KOPT-K1 (cell line): ENCODE data around the gene SPAG6.
"Not testable (repeated sequence)": the region's sequence is repeated elsewhere in the genome, so short reads cannot be mapped to it uniquely, and the experiment has no call there.

ENCODE experiments used
- H3K27ac ChIP-seq: fragments of 200-600 bp; sonication (generic); 2 replicates; pipeline ENCODE4 v1.5.1; 2016; ENCODE audit warnings: antibody characterized with exemption, mild to moderate bottlenecking, low read depth, low read length; ENCODE audit not compliant: poor library complexity, severe bottlenecking
- H3K36me3 ChIP-seq: fragments of 200-600 bp; sonication (generic); 2 replicates; pipeline ENCODE4 v1.5.1; 2017; ENCODE audit warnings: antibody characterized with exemption, mild to moderate bottlenecking, low read length, moderate library complexity; ENCODE audit not compliant: insufficient read depth
- H3K9me3 ChIP-seq: fragments of 200-600 bp; sonication (generic); 2 replicates; pipeline ENCODE4 v1.5.1; 2017; ENCODE audit warnings: antibody characterized with exemption, low read length, mild to moderate bottlenecking; ENCODE audit not compliant: insufficient read depth, poor library complexity, severe bottlenecking

The SPAG6 gene

GRCh38 chr10:22345301-22346095 is at the start of gene SPAG6:
Gene SPAG6 (plus strand): TSS chr10:22345496. CDS start chr10:22345612, 116 bp downstream.
- Histone ChIP-seq H3K9me3 (no peaks in the 10 kb centered on the region), H3K27ac (no peak within 1 kb of the TSS), H3K36me3 (no peaks in the 10 kb centered on the region)

- Histone ChIP-seq H3K36me3 (no peaks in the 10 kb centered on the region), H3K9me3 (no peaks in the 10 kb centered on the region), H3K27ac (no peak overlapping the region)
Measured at GRCh38 chr10:22301193-22301592, 44.1 kb upstream of the SPAG6 start.

- H3K27ac ChIP-seq, result no peak overlapping the region
- H3K9me3 ChIP-seq, result no peaks in the 10 kb centered on the region
- no peaks in the 10 kb centered on the region for H3K36me3 ChIP-seq
Measured at GRCh38 chr10:22303461-22303860, 41.8 kb upstream of the SPAG6 start.

- H3K27ac ChIP-seq, result no peak overlapping the region
- no peaks in the 10 kb centered on the region for H3K9me3 ChIP-seq
- no peaks in the 10 kb centered on the region for H3K36me3 ChIP-seq
Measured at GRCh38 chr10:22305721-22306120, 39.6 kb upstream of the SPAG6 start.

GRCh38 chr10:22308390-22308789 is 36.9 kb upstream of the SPAG6 start:
- Histone ChIP-seq H3K27ac (no peak overlapping the region), H3K9me3 (no peaks in the 10 kb centered on the region)

DNA sequence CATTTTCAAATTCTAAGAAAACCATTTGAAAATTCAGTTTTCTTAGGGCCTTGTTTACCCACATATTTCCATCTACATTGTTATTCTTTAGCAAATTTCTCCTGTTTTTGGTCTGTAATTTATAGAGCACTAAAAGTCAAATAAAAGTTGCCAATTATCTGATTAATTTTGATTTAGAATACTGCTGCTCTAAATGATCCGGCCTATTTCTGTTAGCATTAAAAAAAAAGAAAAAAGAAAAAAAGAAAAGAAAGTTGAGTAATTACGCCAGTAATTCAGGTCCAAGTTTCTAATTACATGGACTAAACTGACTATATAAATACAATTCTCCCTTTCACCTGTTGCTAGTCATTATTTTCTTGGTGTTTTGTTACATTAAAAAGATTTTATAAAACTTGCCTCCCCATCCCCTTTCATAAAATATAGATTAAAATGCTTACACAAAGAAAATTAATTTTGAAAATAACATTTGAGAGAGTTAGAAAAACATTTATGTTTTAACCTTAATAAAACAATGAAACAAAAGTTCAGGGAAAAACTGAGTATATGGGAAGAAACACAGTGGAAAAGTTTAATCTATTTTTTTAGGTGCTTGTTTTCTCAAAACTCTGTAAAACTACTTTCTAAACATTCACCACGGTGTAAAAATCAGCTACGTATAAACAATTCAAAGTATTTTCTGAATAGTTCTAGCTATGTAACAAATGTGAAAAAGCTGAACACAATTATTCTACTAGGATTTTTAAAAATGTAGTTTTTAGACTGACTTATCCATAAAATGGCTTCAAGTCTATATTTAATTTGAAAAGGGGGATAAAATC is 35.9 kb upstream of the SPAG6 start:
- Histone ChIP-seq H3K27ac (no peak overlapping the region), H3K9me3 (no peaks in the 10 kb centered on the region), H3K36me3 (no peaks in the 10 kb centered on the region)

More at GRCh38 chr10:22308390-22308789, 36.9 kb upstream of the SPAG6 start:
- H3K36me3 ChIP-seq, result no peaks in the 10 kb centered on the region

GRCh38 chr10:22310012-22310411 is 35.3 kb upstream of the SPAG6 start:
- not testable (repeated sequence) for H3K27ac ChIP-seq, H3K36me3 ChIP-seq, H3K9me3 ChIP-seq

DNA sequence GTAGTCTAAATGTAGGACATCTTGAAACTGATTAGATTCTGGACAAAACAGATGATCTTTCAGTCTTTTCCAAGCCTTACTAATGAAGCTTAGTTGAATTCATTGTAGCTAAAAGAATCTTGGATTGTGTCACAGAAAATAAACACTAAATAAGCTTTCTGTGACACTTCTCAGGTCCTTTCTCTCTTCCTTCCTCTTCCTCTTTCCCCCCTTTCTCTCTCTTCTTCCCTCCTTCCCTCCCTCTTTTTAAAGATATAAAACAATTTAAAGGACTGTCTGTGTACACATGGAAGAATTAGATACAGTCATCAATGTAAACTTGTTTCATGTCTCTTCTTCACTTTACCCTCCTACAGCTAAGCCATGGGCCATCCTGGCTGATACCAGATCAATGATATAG is 34.4 kb upstream of the SPAG6 start:
- Histone ChIP-seq H3K9me3 (no peaks in the 10 kb centered on the region), H3K36me3 (no peaks in the 10 kb centered on the region), H3K27ac (no peak overlapping the region)

- H3K27ac ChIP-seq, result no peak overlapping the region
- H3K9me3 ChIP-seq, result no peaks in the 10 kb centered on the region
- no peaks in the 10 kb centered on the region for H3K36me3 ChIP-seq
Measured at GRCh38 chr10:22314852-22315251, 30.4 kb upstream of the SPAG6 start.

- Histone ChIP-seq H3K27ac (peak overlapping the region; percentile 90), H3K9me3 (no peaks in the 10 kb centered on the region), H3K36me3 (no peaks in the 10 kb centered on the region)
Measured at GRCh38 chr10:22315455-22316285, 29.6 kb upstream of the SPAG6 start.

DNA sequence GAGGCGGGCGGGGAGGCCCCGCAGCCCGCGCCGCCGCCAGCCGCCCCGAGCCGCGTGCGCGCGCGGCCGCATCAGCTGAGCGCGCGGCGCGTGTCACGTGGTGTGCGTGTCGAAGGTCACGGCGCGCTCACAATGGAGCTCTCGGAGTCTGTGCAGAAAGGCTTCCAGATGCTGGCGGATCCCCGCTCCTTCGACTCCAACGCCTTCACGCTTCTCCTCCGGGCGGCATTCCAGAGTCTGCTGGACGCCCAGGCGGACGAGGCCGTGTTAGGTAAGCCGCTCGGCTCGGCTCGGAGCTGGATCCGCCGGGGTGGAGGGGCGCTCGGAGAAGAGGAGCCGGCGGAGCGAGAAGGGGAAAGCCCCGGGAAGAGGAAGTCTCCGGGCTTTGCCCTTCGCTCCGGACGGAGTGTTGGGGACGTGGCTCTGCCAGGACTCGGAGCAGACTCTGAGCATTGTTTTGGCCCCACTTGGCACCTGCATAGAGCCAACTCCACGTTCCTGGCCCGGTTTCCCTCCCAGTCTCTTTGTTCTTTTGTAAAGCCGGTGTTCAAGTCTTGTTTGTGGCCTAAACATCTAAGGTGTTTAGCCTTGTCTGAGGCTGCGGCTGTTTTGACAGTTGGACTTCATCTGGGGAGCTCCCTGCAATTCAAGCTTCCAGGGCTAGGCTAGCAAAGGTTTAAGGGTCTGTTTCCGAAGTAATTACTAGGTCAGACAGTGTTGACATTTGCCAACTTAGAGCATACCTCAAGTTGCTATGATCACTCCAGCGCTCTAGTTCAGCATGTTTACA is 28.8 kb upstream of the SPAG6 start, which contains the start of gene COMMD3:
COMMD3 (plus strand) TSS at position 103 of the 790 bp plus-strand sequence; CDS start at position 133, 30 bp downstream.
- no peaks in the 10 kb centered on the region for H3K9me3 ChIP-seq
- H3K27ac ChIP-seq, result peak within 1 kb of the TSS; percentile 90
- no peaks in the 10 kb centered on the region for H3K36me3 ChIP-seq

- H3K27ac ChIP-seq, result peak overlapping the region; percentile 90
- H3K9me3 ChIP-seq, result no peaks in the 10 kb centered on the region
- H3K36me3 ChIP-seq, result no peaks in the 10 kb centered on the region
Measured at GRCh38 chr10:22317076-22317370, 28.3 kb upstream of the SPAG6 start.

DNA sequence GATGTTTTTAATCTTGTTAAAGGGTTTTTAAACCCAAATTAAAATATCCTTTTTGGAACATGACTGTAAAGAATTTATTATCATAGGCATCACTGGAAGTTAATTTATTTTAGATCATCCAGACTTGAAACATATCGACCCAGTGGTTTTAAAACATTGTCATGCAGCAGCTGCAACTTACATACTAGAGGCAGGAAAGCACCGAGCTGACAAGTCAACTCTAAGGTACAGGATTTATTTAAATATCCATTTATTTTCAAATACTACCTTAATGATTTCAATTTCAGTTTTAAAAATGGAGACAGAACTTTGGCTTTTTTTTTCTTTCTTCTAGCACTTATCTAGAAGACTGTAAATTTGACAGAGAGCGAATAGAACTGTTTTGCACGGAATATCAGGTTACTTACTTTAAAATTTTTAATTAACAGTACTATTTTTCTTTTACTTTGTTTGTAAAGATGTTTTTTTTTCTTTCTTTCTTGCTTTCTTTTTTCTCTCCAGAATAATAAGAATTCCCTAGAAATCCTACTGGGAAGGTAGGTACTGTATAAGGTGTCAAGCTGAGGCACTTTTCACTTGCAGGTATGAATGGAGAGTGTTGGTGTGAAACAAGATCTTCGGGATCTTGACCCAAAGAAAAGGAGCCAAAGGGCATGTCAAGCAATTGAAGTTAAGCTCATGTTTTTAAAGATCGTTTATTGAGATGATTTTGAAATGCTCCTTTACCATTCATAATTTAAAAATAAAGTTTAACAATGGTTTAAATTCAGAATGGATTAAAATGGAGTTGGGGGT is 27.3 kb upstream of the SPAG6 start:
- Histone ChIP-seq H3K36me3 (no peaks in the 10 kb centered on the region), H3K27ac (no peak overlapping the region), H3K9me3 (no peaks in the 10 kb centered on the region)

GRCh38 chr10:22318772-22319171 is 26.5 kb upstream of the SPAG6 start:
- Histone ChIP-seq H3K27ac (no peak overlapping the region), H3K36me3 (no peaks in the 10 kb centered on the region), H3K9me3 (no peaks in the 10 kb centered on the region)
